Mucosa of stomach (tissue), 1 donor: ENCODE measurements around the gene DYNC1H1.
"Not testable (repeated sequence)": the region's sequence is repeated elsewhere in the genome, so short reads cannot be mapped to it uniquely, and the experiment has no call there.

ENCODE experiments used
- H3K27me3 ChIP-seq: one replicate; pipeline ENCODE4 v1.7.0; 2013; ENCODE audit warnings: mild to moderate bottlenecking, low read length; ENCODE audit not compliant: control insufficient read depth, insufficient read depth
- H3K36me3 ChIP-seq: one replicate; pipeline ENCODE4 v1.7.0; 2013; ENCODE audit warnings: low read length; ENCODE audit not compliant: control insufficient read depth, insufficient read depth
- H3K4me1 ChIP-seq: one replicate; pipeline ENCODE4 v1.7.0; 2013; ENCODE audit warnings: mild to moderate bottlenecking, low read length; ENCODE audit not compliant: control insufficient read depth, insufficient read depth
- H3K4me3 ChIP-seq: one replicate; pipeline ENCODE4 v1.7.0; 2013; ENCODE audit warnings: low read length
- H3K9ac ChIP-seq: one replicate; pipeline ENCODE4 v1.7.0; 2013; ENCODE audit warnings: mild to moderate bottlenecking, low read length, moderate library complexity
- H3K9me3 ChIP-seq: one replicate; pipeline ENCODE4 v1.7.0; 2013; ENCODE audit warnings: mild to moderate bottlenecking, low read length, moderate library complexity; ENCODE audit not compliant: control insufficient read depth
- donor health status: Pancreatic carcinoma.

The DYNC1H1 gene

GRCh38 chr14:102052522-102052921 lies 88.1 kb downstream of the DYNC1H1 start:
- H3K4me3 ChIP-seq, result no peak overlapping the region
- H3K9ac ChIP-seq, result no peak overlapping the region
- peaks cover 25% of the 10 kb centered on the region for H3K36me3 ChIP-seq
- no peaks in the 10 kb centered on the region for H3K27me3 ChIP-seq
- H3K9me3 ChIP-seq, result no peaks in the 10 kb centered on the region
- peaks cover 5% of the 10 kb centered on the region for H3K4me1 ChIP-seq

GRCh38 chr14:102055181-102055901 lies 91.0 kb downstream of the DYNC1H1 start:
- Histone ChIP-seq H3K4me3 (no peak overlapping the region), H3K27me3 (no peaks in the 10 kb centered on the region), H3K4me1 (peaks cover 5% of the 10 kb centered on the region), H3K9ac (no peak overlapping the region), H3K9me3 (no peaks in the 10 kb centered on the region), H3K36me3 (peaks cover under 1% of the 10 kb centered on the region)

DNA sequence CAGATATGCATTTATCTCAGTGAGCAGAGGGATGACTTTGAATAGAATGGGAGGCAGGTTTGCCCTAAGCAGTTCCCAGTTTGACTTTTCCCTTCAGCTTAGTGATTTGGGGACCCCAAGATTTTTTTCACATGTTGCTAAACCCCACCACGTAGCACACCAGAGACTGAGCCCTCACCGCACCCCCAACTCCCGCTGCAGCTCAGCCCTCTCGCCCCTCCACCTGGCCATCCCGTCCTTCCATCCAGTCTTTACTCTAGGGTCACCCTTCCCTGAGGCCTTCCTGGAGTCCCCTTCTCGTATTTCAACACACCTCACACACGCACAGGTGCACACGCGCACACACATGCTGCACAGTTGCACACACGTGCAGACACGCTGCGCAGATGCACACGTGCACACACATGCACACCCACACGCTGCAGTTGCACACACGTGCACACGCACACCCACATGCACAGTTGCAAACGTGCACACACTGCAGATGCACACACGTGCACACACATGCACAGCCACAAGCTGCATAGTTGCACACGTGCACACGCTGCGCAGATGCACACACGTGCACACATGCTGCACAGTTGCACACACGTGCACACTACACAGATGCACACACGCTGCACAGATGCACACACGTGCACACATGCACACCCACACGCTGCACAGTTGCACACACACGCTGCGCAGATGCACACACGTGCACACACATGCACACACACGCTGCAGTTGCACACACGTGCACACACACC lies 92.5 kb downstream of the DYNC1H1 start:
- H3K4me1 ChIP-seq, result peaks cover 5% of the 10 kb centered on the region
- no peak overlapping the region for H3K4me3 ChIP-seq
- H3K9ac ChIP-seq, result no peak overlapping the region

DNA sequence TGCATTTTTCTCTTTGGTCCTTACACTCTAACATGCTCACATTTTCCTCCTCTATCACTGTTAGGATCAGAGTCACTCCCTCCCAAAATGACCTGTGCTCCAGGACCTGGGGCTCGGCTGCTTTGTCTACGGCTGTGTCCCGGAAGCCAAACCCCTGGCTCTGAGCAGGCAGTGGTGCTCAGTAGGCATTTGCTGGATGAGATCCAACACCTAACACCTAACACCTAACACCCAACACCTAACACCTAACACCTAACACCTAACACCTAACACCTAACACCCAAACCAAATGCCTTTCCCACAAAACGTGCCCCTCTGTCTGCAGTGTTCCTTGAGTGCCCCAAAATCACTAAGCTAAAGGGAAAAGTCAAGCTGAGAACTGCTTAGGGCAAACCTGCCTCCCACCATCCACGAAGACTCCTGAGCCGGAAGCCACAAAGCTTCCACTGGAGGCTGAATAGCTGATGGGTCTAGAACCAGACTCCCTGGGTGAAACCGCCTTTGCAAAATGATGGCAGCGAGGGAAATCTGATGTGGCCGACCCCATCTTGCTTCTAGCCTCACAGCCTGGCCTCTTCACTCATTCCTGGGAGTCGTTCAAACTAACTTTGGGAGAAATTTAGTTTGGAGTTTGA lies 93.2 kb downstream of the DYNC1H1 start:
- H3K27me3 ChIP-seq, result no peaks in the 10 kb centered on the region
- no peaks in the 10 kb centered on the region for H3K9me3 ChIP-seq
- H3K4me3 ChIP-seq, result no peak overlapping the region
- H3K36me3 ChIP-seq, result no peaks in the 10 kb centered on the region
- peaks cover 5% of the 10 kb centered on the region for H3K4me1 ChIP-seq
- H3K9ac ChIP-seq, result no peak overlapping the region

More for the DNA sequence above, 92.5 kb downstream of the DYNC1H1 start:
- Histone ChIP-seq H3K9me3 (no peaks in the 10 kb centered on the region), H3K27me3 (no peaks in the 10 kb centered on the region), H3K36me3 (no peaks in the 10 kb centered on the region)

GRCh38 chr14:102058146-102058545 lies 93.8 kb downstream of the DYNC1H1 start:
- H3K4me3 ChIP-seq, result no peak overlapping the region
- H3K9ac ChIP-seq, result no peak overlapping the region
- H3K4me1 ChIP-seq, result peaks cover 5% of the 10 kb centered on the region
- no peaks in the 10 kb centered on the region for H3K27me3 ChIP-seq
- no peaks in the 10 kb centered on the region for H3K36me3 ChIP-seq
- H3K9me3 ChIP-seq, result no peaks in the 10 kb centered on the region

DNA sequence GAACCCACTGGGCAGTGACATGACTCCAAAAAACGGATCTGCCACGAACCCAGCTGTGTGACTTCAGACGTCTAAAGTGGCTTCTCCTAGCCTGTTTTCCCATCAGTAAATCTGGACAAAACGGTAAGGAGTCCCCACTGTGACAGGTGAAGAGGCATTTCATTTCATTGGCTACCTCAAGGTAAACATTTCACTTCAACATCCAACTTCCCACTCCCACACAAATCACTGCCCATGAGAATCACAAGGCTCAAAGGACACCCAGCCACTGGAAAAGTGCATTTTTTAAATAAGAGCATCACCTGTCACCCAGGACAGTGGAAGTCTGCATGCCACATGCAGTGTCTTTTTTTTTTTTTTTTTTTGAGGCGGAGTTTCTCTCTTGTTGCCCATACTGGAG lies 94.6 kb downstream of the DYNC1H1 start:
- no peaks in the 10 kb centered on the region for H3K27me3 ChIP-seq
- H3K36me3 ChIP-seq, result no peaks in the 10 kb centered on the region
- H3K9me3 ChIP-seq, result no peaks in the 10 kb centered on the region
- no peak overlapping the region for H3K4me3 ChIP-seq
- peaks cover 13% of the 10 kb centered on the region for H3K4me1 ChIP-seq
- no peak overlapping the region for H3K9ac ChIP-seq

DNA sequence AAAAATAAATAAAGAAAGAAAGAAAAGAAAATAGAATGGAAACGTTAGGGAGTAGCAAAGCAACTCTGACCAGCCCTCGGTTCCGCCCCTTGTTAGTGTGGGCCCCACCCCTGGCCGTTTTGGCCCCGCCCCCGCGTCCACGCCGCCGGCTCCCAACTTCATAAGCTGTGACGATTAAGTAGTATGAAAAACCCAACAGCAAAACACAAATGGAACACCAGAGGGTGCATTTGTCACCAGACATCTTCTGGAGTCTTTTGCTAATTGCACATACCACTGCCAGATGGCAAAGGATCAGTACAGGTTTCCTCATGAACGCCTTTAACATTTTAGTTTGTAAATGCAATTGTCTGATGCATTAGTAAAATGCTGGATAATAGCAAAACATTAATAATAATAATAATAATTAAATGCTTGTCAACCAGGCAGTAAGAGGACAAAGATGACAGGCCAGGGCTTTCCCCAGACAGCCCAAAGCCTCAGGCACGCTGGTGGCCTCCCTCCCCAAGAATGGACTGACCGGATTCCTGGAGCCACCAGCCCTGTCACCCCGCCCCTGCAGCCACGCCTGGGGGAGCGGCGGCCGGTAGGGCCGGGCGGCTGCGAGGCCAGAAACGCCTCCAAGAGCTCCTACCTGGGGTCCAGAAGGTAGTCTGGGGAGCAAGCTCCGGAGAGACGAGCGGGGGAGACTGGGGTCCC lies 98.9 kb downstream of the DYNC1H1 start:
- Histone ChIP-seq H3K4me3 (no peak overlapping the region), H3K9me3 (no peaks in the 10 kb centered on the region), H3K9ac (peak overlapping the region; percentile 41)

DNA sequence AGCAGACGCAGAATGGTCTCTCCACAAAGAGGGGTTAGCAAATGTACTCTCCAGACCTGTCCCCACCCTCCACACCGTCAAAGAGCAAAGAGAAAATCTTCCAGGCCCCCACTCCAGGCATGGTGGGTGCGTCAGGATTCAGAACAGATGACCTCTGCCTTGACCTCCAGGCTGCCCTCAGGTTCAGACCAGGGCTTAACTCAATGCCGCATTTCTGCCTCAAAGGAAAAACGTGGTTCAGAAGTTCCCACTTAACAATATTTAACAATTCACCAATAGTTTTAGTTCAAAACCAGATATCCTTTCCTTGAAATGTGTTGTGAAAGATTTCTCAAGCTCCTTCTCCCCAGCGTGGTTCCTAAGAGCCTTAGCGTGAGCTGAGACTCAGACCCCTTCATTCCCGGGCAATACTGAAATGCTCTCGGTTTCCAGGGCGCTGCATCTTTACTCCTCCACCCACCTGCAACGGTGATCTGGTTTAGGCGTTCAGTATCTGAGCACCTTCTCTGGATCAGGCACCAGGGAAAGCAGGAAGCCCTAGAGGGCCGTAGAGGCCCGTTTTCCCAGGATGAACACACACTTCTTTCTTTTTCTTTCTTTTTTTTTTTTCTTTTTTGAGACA lies 99.5 kb downstream of the DYNC1H1 start:
- peak overlapping the region; percentile 41 for H3K9ac ChIP-seq
- H3K27me3 ChIP-seq, result no peaks in the 10 kb centered on the region
- peaks cover 10% of the 10 kb centered on the region for H3K4me1 ChIP-seq
- H3K9me3 ChIP-seq, result no peaks in the 10 kb centered on the region
- H3K36me3 ChIP-seq, result no peaks in the 10 kb centered on the region
- H3K4me3 ChIP-seq, result no peak overlapping the region

More for the DNA sequence above, 98.9 kb downstream of the DYNC1H1 start:
- H3K36me3 ChIP-seq, result no peaks in the 10 kb centered on the region
- H3K4me1 ChIP-seq, result peaks cover 10% of the 10 kb centered on the region
- H3K27me3 ChIP-seq, result no peaks in the 10 kb centered on the region

GRCh38 chr14:102064590-102064989 lies 100.2 kb downstream of the DYNC1H1 start:
- H3K4me3 ChIP-seq, H3K9me3 ChIP-seq, H3K27me3 ChIP-seq, H3K36me3 ChIP-seq, H3K9ac ChIP-seq, H3K4me1 ChIP-seq: not testable (repeated sequence)

GRCh38 chr14:102066041-102066451 lies 101.7 kb downstream of the DYNC1H1 start:
- no peaks in the 10 kb centered on the region for H3K9me3 ChIP-seq
- peaks cover 13% of the 10 kb centered on the region for H3K4me1 ChIP-seq
- no peak overlapping the region for H3K4me3 ChIP-seq
- no peaks in the 10 kb centered on the region for H3K36me3 ChIP-seq
- no peak overlapping the region for H3K9ac ChIP-seq
- no peaks in the 10 kb centered on the region for H3K27me3 ChIP-seq

- no peaks in the 10 kb centered on the region for H3K36me3 ChIP-seq
- no peaks in the 10 kb centered on the region for H3K27me3 ChIP-seq
- H3K9me3 ChIP-seq, result no peaks in the 10 kb centered on the region
- no peak overlapping the region for H3K4me3 ChIP-seq
- peak overlapping the region; percentile 2 for H3K9ac ChIP-seq
- H3K4me1 ChIP-seq, result peaks cover 3% of the 10 kb centered on the region
Observed at GRCh38 chr14:102071283-102071998, 107.1 kb downstream of the DYNC1H1 start.
